HUES48 (cell line): ENCODE measurements around the gene ARF6.
"Not testable (repeated sequence)": the region's sequence is repeated elsewhere in the genome, so short reads cannot be mapped to it uniquely, and the experiment has no call there.

ENCODE experiments used
- H3K27ac ChIP-seq: one replicate; pipeline ENCODE4 v1.7.0; 2013; ENCODE audit warnings: low read depth, low read length, inconsistent platforms
- H3K27me3 ChIP-seq: 2 replicates; pipeline ENCODE4 v1.6.1; 2013; ENCODE audit warnings: mild to moderate bottlenecking, low read length; ENCODE audit not compliant: control insufficient read depth, insufficient read depth
- H3K36me3 ChIP-seq: 2 replicates; pipeline ENCODE4 v1.6.1; 2013; ENCODE audit warnings: low read length; ENCODE audit not compliant: control insufficient read depth, insufficient read depth
- H3K4me1 ChIP-seq: 2 replicates; pipeline ENCODE4 v1.6.1; 2013; ENCODE audit warnings: mild to moderate bottlenecking, low read length; ENCODE audit not compliant: control insufficient read depth, insufficient read depth
- H3K4me3 ChIP-seq: 2 replicates; pipeline ENCODE4 v1.5.1; 2013; ENCODE audit warnings: mild to moderate bottlenecking, low read depth, low read length
- H3K9ac ChIP-seq: 2 replicates; pipeline ENCODE4 v1.6.1; 2013; ENCODE audit warnings: mild to moderate bottlenecking, low read depth, low read length, moderate library complexity
- H3K9me3 ChIP-seq: 2 replicates; pipeline ENCODE4 v1.6.1; 2013; ENCODE audit warnings: low read length; ENCODE audit not compliant: control insufficient read depth, insufficient read depth

Gene ARF6

DNA sequence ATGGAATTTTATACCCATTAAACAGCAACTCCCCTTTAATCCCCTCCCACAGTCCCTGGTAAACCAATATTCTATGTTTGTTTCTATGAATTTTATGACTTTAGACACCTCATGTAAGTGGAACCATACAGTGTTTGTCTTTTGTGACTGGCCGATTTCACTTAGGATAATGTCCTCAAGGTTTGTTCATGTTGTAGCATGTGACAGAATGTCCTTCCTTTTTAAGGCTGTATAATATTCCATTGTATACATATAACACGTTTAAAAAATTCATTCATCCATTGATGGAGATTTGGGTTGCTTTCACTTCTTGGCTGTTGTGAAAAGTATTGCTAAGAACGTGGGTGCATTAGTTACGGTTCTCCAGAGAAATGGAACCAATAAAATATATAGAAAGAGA lies 40.2 kb downstream of the ARF6 start:
- Histone ChIP-seq H3K9me3 (no peaks in the 10 kb centered on the region), H3K27me3 (no peaks in the 10 kb centered on the region), H3K27ac (no peak overlapping the region), H3K4me1 (no peaks in the 10 kb centered on the region), H3K9ac (no peak overlapping the region), H3K4me3 (no peak overlapping the region), H3K36me3 (no peaks in the 10 kb centered on the region)

DNA sequence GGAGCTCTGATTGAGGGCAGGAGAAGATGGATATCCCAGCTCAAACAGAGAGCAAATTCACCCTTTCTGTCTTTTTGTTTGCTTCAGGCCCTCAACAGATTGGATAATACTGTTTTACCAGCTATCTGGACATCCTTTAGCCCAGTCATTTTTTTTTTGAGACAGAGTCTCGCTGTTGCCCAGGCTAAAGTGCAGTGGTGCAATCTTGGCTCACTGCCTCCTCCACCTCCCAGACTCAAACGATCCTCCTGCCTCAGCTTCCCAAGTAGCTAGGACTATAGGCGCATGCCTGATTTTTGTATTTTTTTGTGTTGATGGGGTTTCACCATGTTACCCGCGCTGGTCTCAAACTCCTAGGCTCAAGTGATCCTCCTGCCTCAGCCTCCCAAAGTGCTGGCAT lies 40.8 kb downstream of the ARF6 start:
- Histone ChIP-seq H3K27me3 (no peaks in the 10 kb centered on the region), H3K27ac (no peak overlapping the region), H3K4me1 (no peaks in the 10 kb centered on the region), H3K4me3 (no peak overlapping the region), H3K9ac (no peak overlapping the region), H3K36me3 (no peaks in the 10 kb centered on the region), H3K9me3 (no peaks in the 10 kb centered on the region)

DNA sequence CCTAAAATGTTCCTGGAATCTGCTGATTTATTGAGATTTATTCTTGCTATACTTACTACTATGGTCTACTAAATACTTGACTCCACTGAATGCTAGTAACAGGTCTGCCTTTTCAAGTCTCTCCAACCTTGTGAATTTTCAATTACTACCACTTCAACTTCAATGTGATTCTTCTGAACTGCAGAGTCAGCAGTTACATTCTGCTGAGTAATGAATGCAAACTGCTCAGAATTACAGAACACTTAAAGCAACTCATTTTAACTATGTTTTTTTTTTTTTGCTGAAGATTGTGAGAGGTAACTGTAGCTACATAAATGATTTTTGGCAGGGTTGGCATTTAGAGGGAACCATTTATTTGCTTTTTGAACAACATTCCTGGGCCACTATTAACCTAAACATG lies 41.8 kb downstream of the ARF6 start:
- Histone ChIP-seq H3K9me3 (no peaks in the 10 kb centered on the region), H3K27me3 (no peaks in the 10 kb centered on the region), H3K36me3 (no peaks in the 10 kb centered on the region), H3K4me1 (no peaks in the 10 kb centered on the region), H3K27ac (no peak overlapping the region), H3K9ac (no peak overlapping the region), H3K4me3 (no peak overlapping the region)

DNA sequence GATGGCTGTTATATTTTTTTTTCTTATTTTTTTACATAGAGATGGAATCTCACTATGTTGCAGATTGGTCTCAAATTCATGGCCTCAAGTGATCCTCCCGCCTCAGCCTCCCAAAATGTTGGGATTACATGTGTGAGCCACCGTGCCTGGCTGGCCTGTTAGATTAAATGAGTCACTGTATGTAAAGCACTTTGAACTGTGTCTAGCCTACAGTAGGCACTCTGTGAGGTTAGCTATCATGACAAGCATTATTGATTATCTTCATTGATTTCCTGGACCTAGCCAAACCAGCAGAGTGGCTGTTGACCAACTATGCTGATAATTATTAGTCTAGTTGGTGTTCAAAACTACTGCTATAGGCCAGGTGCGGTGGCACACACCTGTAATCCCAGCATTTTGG lies 42.6 kb downstream of the ARF6 start:
- H3K27me3 ChIP-seq, result no peaks in the 10 kb centered on the region
- no peak overlapping the region for H3K9ac ChIP-seq
- no peak overlapping the region for H3K27ac ChIP-seq
- H3K4me1 ChIP-seq, result no peaks in the 10 kb centered on the region
- no peaks in the 10 kb centered on the region for H3K9me3 ChIP-seq
- no peak overlapping the region for H3K4me3 ChIP-seq
- no peaks in the 10 kb centered on the region for H3K36me3 ChIP-seq

DNA sequence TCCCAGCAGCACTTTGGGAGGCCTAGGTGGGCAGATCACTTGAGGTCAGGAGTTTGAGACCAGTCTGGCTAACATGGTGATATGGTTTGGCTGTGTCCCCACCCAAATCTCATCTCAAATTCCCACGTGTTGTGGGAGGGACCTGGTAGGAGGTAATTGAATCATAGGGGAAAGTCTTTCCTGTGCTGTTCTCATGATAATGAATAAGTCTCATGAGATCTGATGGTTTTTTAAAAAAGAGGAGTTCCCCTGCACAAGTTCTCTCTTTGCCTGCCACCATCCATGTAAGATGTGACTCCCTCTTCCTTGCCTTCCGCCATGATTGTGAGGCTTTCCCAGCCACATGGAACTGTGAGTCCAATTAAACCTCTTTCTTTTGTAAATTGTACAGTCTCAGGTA lies 43.4 kb downstream of the ARF6 start:
- H3K4me1 ChIP-seq, H3K9ac ChIP-seq, H3K9me3 ChIP-seq, H3K27ac ChIP-seq, H3K4me3 ChIP-seq, H3K27me3 ChIP-seq, H3K36me3 ChIP-seq: not testable (repeated sequence)

DNA sequence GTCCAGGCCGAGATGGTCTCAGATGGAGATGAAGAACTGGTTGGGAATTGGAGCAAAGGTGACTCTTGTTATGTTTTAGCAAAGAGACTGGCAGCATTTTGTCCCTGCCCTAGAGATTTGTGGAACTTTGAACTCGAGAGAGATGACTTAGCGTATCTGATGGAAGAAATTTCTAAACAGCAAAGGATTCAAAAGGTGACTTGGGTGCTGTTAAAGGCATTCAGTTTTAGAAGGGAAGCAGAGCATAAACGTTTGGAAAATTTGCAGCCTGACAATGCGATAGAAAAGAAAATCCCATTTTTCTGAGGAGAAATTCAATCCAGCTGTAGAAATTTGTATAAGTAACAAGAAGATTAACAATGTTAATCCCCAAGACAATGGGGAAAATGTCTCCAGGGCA lies 44.0 kb downstream of the ARF6 start:
- not testable (repeated sequence) for H3K4me1 ChIP-seq, H3K27me3 ChIP-seq, H3K9me3 ChIP-seq, H3K4me3 ChIP-seq, H3K9ac ChIP-seq, H3K36me3 ChIP-seq, H3K27ac ChIP-seq

DNA sequence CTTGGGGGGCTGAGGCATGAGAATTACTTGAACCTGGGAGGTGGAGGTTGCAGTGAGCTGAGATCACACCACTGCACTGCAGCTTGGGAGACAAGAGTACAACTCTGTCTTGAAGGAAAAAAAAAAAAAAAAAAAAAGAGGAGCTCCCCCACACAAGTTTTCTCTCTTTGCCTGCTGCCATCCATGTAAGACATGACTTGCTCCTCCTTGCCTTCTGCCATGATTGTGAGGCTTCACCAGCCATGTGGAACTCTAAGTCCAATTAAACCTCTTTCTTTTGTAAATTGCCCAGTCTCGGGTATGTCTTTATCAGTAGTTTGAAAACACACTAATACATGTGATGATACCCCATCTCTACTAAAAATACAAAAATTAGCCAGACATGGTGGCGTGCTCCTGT lies 46.3 kb downstream of the ARF6 start:
- not testable (repeated sequence) for H3K36me3 ChIP-seq, H3K9me3 ChIP-seq, H3K27me3 ChIP-seq, H3K27ac ChIP-seq, H3K9ac ChIP-seq, H3K4me1 ChIP-seq, H3K4me3 ChIP-seq

DNA sequence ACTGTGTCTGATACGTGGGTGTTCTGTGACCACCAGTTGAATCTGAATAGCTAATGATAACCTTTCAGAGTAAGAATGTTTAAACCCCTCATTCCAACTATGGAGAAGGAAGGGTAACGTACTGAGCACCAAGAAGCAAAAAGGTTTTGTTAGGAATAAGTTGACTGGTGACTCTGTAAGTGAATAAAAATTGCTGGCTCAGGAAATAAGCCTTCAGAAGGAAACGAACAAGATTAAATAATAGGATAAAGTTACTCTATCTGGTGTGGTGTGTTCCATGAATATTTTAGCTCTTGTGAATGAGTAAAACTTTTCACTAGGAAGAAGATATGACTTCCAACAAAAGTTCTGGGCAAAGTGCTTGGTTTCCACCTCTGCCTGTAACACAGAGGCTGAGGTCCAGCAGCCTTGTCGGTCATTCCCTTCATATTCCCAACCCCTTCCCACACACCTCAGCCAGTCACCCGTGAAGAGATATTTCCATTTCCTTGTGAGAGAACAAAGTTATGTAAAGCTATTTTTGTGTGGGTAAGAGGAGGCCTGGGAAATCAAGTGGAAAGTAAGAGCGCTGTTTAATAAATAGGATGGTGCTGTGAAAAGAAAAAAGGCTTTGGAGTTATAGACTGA lies 47.1 kb downstream of the ARF6 start:
- no peaks in the 10 kb centered on the region for H3K27me3 ChIP-seq
- no peaks in the 10 kb centered on the region for H3K36me3 ChIP-seq
- H3K4me3 ChIP-seq, result no peak overlapping the region
- H3K4me1 ChIP-seq, result no peaks in the 10 kb centered on the region
- H3K9ac ChIP-seq, result no peak overlapping the region
- H3K9me3 ChIP-seq, result no peaks in the 10 kb centered on the region
- no peak overlapping the region for H3K27ac ChIP-seq

DNA sequence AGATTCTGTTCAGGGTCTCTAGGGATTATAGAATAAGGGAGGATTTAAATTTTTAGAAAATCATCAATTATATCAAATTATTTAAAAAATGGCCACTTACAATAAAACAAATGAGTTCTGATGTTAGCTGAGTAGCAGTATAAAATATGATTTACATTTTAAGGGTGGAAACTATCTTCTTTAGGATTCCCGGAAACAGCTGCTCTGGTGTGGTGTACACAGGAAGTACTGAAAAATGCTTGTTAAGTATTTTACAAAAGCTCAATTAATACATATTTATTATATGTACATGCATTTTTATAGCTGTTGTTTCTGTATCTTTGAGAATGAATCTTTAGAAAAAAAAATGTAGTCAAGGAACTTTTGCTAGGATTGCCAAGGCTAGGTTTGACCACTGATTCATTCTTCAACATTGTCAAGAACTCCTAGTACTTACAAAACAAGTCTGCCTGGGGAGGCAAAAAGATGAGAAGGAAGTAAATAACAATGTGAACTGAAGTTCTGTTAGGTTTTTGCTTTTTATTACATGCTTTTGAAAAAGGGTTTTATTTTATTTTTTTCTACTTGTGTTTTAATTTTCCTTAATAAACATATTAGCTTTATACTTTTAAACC lies 48.0 kb downstream of the ARF6 start:
- Histone ChIP-seq H3K27me3 (no peaks in the 10 kb centered on the region), H3K27ac (no peak overlapping the region), H3K4me3 (no peak overlapping the region), H3K9me3 (no peaks in the 10 kb centered on the region), H3K36me3 (no peaks in the 10 kb centered on the region), H3K4me1 (no peaks in the 10 kb centered on the region), H3K9ac (no peak overlapping the region)

DNA sequence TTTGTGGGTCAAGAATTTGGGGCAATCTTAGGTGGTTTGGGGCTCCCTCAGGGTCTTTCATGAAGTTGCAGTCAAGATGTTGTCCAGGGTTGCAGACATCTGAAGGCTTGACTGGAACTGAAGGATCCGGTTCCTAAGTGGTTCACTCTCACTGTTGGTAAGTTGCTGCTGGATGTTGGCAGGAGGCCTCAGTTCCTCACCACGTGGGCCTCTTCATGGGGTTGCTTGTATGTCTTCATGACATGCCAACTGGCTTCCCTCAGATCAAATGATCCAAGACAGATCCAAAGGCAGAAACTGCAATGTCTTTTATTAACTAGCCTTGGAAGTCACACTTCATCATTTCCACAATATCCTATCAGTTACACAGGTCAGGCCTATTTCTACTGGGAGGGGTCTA lies 49.2 kb downstream of the ARF6 start:
- H3K36me3 ChIP-seq, result no peaks in the 10 kb centered on the region
- no peaks in the 10 kb centered on the region for H3K4me1 ChIP-seq
- no peak overlapping the region for H3K9ac ChIP-seq
- H3K4me3 ChIP-seq, result no peak overlapping the region
- H3K9me3 ChIP-seq, result no peaks in the 10 kb centered on the region
- H3K27ac ChIP-seq, result no peak overlapping the region
- no peaks in the 10 kb centered on the region for H3K27me3 ChIP-seq

DNA sequence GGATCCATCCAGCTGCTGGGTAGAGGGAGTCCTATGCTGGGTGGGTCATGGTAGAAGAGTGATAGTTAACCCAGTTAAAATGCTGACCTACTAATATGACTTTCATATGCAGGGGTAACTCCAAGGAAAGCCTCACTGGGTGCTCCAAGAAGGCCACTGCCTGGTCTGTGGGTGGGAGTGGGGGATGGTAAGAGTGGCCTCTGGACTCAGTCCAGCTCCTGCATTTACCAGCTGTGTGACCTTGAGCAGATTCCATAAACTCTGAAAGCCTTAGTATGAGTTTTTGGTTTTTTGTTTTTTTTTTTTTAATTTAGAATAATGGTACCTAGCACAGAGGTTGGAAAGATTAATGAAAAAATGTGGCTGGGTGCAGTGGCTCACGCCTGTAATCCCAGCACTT lies 51.6 kb downstream of the ARF6 start:
- H3K4me1 ChIP-seq, result no peaks in the 10 kb centered on the region
- H3K9me3 ChIP-seq, result no peaks in the 10 kb centered on the region
- H3K9ac ChIP-seq, result no peak overlapping the region
- no peaks in the 10 kb centered on the region for H3K36me3 ChIP-seq
- H3K27ac ChIP-seq, result no peak overlapping the region
- H3K4me3 ChIP-seq, result no peak overlapping the region
- H3K27me3 ChIP-seq, result no peaks in the 10 kb centered on the region
